ENCODE measurements around the gene ZNF837. TPM values are rescaled to one million over a fixed set of nuclear protein-coding genes. Genes with fewer than 3 reads are reported as not detected.

ZNF837 gene
- total and polyA plus RNA-seq, 2 of the 13 experiments (the other 11 are each of a cell fraction or from before 2014, with no cell fraction given) = 0.29 to 1.3 TPM

DNA sequence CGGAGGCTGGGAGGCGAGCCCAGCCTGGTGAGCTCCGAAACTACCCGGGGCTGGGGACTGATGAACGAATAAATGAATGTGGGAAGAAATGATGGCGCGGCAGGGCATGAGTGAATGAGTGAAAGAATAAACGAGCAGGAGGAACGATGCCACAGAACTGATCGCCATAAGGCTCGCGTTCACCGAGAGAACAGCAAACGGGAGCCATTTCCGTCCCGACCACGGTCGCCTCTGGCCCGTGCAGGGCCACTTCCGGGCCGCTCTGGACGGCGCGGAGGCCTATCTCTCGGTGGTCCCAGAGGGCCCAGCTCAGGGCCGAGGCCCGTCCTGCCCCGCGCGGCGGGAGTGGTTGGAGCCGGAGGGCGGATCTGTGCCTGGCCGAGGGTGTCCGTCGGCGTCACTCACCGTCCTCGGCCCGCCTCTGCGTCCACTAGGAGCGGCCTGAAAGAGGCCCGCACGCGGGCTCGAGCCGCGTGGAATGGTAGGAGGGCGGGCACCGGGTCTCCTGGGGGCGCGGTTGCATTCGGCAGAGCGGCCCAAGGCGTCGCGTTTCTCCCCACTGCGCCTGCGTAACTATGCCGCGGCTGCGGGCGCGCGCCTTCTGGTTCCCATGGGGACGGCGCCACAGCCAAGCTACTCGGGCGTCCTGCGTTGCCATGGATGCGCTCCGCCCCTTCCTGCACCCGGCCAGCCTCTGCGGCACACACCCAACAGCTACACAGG lies 18.4 kb downstream of the ZNF837 start, which contains the start of gene ZNF497 (continued):
- TF ChIP-seq CREM (IDR thresholded peaks at IDR 0.05) = peak; percentile 56; the same call in 1 of the 2 replicates
- no peak for TF ChIP-seq CREM (CRISPR knock-in tag; IDR thresholded peaks at IDR 0.05)
- no peak for TF ChIP-seq NPAS2 (CRISPR knock-in tag; IDR thresholded peaks at IDR 0.05; ENCODE audit: borderline replicate concordance)
- no peak for TF ChIP-seq FOXK2 (IDR thresholded peaks at IDR 0.05)
- peak; percentile 99 for TF ChIP-seq ZFX (CRISPR knock-in tag; IDR thresholded peaks at IDR 0.05; ENCODE audit: low read depth)
- TF ChIP-seq, protein P1, sequence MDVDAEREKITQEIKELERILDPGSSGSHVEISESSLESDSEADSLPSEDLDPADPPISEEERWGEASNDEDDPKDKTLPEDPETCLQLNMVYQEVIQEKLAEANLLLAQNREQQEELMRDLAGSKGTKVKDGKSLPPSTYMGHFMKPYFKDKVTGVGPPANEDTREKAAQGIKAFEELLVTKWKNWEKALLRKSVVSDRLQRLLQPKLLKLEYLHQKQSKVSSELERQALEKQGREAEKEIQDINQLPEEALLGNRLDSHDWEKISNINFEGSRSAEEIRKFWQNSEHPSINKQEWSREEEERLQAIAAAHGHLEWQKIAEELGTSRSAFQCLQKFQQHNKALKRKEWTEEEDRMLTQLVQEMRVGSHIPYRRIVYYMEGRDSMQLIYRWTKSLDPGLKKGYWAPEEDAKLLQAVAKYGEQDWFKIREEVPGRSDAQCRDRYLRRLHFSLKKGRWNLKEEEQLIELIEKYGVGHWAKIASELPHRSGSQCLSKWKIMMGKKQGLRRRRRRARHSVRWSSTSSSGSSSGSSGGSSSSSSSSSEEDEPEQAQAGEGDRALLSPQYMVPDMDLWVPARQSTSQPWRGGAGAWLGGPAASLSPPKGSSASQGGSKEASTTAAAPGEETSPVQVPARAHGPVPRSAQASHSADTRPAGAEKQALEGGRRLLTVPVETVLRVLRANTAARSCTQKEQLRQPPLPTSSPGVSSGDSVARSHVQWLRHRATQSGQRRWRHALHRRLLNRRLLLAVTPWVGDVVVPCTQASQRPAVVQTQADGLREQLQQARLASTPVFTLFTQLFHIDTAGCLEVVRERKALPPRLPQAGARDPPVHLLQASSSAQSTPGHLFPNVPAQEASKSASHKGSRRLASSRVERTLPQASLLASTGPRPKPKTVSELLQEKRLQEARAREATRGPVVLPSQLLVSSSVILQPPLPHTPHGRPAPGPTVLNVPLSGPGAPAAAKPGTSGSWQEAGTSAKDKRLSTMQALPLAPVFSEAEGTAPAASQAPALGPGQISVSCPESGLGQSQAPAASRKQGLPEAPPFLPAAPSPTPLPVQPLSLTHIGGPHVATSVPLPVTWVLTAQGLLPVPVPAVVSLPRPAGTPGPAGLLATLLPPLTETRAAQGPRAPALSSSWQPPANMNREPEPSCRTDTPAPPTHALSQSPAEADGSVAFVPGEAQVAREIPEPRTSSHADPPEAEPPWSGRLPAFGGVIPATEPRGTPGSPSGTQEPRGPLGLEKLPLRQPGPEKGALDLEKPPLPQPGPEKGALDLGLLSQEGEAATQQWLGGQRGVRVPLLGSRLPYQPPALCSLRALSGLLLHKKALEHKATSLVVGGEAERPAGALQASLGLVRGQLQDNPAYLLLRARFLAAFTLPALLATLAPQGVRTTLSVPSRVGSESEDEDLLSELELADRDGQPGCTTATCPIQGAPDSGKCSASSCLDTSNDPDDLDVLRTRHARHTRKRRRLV (CRISPR knock-in tag; IDR thresholded peaks at IDR 0.05) = peak; percentile 56; the same call in 1 of the 2 replicates
- TF ChIP-seq ZNF652 (CRISPR knock-in tag; IDR thresholded peaks at IDR 0.05; ENCODE audit: borderline replicate concordance, low read depth) = no peak
- TF ChIP-seq, protein P2, sequence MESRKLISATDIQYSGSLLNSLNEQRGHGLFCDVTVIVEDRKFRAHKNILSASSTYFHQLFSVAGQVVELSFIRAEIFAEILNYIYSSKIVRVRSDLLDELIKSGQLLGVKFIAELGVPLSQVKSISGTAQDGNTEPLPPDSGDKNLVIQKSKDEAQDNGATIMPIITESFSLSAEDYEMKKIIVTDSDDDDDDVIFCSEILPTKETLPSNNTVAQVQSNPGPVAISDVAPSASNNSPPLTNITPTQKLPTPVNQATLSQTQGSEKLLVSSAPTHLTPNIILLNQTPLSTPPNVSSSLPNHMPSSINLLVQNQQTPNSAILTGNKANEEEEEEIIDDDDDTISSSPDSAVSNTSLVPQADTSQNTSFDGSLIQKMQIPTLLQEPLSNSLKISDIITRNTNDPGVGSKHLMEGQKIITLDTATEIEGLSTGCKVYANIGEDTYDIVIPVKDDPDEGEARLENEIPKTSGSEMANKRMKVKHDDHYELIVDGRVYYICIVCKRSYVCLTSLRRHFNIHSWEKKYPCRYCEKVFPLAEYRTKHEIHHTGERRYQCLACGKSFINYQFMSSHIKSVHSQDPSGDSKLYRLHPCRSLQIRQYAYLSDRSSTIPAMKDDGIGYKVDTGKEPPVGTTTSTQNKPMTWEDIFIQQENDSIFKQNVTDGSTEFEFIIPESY (CRISPR knock-in tag; IDR thresholded peaks at IDR 0.05) = no peak
- peak; percentile 98 for TF ChIP-seq KAT8 (CRISPR knock-in tag; IDR thresholded peaks at IDR 0.05)
- TF ChIP-seq, protein P3, sequence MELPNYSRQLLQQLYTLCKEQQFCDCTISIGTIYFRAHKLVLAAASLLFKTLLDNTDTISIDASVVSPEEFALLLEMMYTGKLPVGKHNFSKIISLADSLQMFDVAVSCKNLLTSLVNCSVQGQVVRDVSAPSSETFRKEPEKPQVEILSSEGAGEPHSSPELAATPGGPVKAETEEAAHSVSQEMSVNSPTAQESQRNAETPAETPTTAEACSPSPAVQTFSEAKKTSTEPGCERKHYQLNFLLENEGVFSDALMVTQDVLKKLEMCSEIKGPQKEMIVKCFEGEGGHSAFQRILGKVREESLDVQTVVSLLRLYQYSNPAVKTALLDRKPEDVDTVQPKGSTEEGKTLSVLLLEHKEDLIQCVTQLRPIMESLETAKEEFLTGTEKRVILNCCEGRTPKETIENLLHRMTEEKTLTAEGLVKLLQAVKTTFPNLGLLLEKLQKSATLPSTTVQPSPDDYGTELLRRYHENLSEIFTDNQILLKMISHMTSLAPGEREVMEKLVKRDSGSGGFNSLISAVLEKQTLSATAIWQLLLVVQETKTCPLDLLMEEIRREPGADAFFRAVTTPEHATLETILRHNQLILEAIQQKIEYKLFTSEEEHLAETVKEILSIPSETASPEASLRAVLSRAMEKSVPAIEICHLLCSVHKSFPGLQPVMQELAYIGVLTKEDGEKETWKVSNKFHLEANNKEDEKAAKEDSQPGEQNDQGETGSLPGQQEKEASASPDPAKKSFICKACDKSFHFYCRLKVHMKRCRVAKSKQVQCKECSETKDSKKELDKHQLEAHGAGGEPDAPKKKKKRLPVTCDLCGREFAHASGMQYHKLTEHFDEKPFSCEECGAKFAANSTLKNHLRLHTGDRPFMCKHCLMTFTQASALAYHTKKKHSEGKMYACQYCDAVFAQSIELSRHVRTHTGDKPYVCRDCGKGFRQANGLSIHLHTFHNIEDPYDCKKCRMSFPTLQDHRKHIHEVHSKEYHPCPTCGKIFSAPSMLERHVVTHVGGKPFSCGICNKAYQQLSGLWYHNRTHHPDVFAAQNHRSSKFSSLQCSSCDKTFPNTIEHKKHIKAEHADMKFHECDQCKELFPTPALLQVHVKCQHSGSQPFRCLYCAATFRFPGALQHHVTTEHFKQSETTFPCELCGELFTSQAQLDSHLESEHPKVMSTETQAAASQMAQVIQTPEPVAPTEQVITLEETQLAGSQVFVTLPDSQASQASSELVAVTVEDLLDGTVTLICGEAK (IDR thresholded peaks at IDR 0.05) = peak; percentile 51
- TF ChIP-seq, protein P3 (CRISPR knock-in tag; IDR thresholded peaks at IDR 0.05) = peak; percentile 57; the same call in 1 of the 2 replicates
- TF ChIP-seq MXD4 (CRISPR knock-in tag; IDR thresholded peaks at IDR 0.05) = peak; percentile 89
